MM.1S (cell line): ENCODE data around the gene ATP5ME.

Source experiments
- DNase-seq: peaks from one replicate; pipeline ENCODE4 v3.0.0-alpha.2; 2015
- H2AFZ ChIP-seq: fragments of 300-600 bp; sonication (generic); 2 replicates; pipeline ENCODE4 v1.6.0; 2016; ENCODE audit warnings: antibody characterized with exemption, low read length
- H3F3A ChIP-seq: fragments of 300-600 bp; sonication (generic); 2 replicates; pipeline ENCODE4 v1.6.1; 2016; ENCODE audit warnings: mild to moderate bottlenecking, antibody characterized with exemption, low read length, moderate library complexity, mixed read lengths; ENCODE audit not compliant: insufficient read depth
- H3K27ac ChIP-seq: fragments of 300-600 bp; sonication (generic); 2 replicates; pipeline ENCODE4 v1.5.1; 2016; ENCODE audit warnings: mild to moderate bottlenecking, low read length
- H3K27me3 ChIP-seq: fragments of 300-600 bp; sonication (generic); replicated peaks from 2 replicates; pipeline ENCODE4 v1.6.0; 2016; ENCODE audit warnings: low read length; ENCODE audit not compliant: insufficient read depth
- H3K36me3 ChIP-seq: fragments of 300-600 bp; sonication (generic); replicated peaks from 2 replicates; pipeline ENCODE4 v1.6.1; 2016; ENCODE audit warnings: mild to moderate bottlenecking, low read length, mixed read lengths; ENCODE audit not compliant: insufficient read depth
- H3K4me1 ChIP-seq: fragments of 300-600 bp; sonication (generic); 2 replicates; pipeline ENCODE4 v1.6.1; 2016; ENCODE audit warnings: low read length, mixed read lengths
- H3K4me2 ChIP-seq: fragments of 300-600 bp; sonication (generic); 2 replicates; pipeline ENCODE4 v1.6.0; 2016; ENCODE audit warnings: low read depth, low read length
- H3K4me3 ChIP-seq: fragments of 300-600 bp; sonication (generic); 2 replicates; pipeline ENCODE4 v1.5.1; 2016; ENCODE audit warnings: low read length, mixed read lengths
- H3K79me2 ChIP-seq: fragments of 300-600 bp; sonication (generic); 2 replicates; pipeline ENCODE4 v1.6.1; 2016; ENCODE audit warnings: mixed run types, low read length, mixed read lengths
- H3K9ac ChIP-seq: fragments of 300-600 bp; sonication (generic); 2 replicates; pipeline ENCODE4 v1.6.1; 2016; ENCODE audit warnings: low read length, mixed read lengths
- H3K9me2 ChIP-seq: fragments of 300-600 bp; sonication (generic); replicated peaks from 2 replicates; pipeline ENCODE4 v1.6.1; 2016; ENCODE audit warnings: mild to moderate bottlenecking, low read length, mixed read lengths; ENCODE audit not compliant: insufficient read depth
- H3K9me3 ChIP-seq: fragments of 300-600 bp; sonication (generic); replicated peaks from 2 replicates; pipeline ENCODE4 v1.6.1; 2016; ENCODE audit warnings: mild to moderate bottlenecking, low read length, mixed read lengths; ENCODE audit not compliant: insufficient read depth
- H4K20me1 ChIP-seq: fragments of 300-600 bp; sonication (generic); 2 replicates; pipeline ENCODE4 v1.6.1; 2016; ENCODE audit warnings: mild to moderate bottlenecking, low read length, moderate library complexity, mixed read lengths; ENCODE audit not compliant: insufficient read depth
- EZH2 ChIP-seq: fragments of 300-600 bp; sonication (generic); optimal IDR thresholded peaks from 2 replicates; pipeline ENCODE3; 2017; ENCODE audit warnings: low read depth, mild to moderate bottlenecking, antibody characterized with exemption, low read length, mixed read lengths
- EZH2phosphoT487 ChIP-seq: fragments of 300-600 bp; sonication (generic); IDR thresholded peaks from 2 replicates; pipeline ENCODE4 v1.6.1; 2018; ENCODE audit warnings: antibody characterized with exemption, low read length
- TF ChIP-seq, protein P1 (sequence below): fragments of 300-600 bp; sonication (generic); IDR thresholded peaks from 2 replicates; pipeline ENCODE4 v1.5.1; 2016; ENCODE audit warnings: antibody characterized with exemption, low read length, mixed read lengths

The ATP5ME gene

GRCh38 chr4:622996-623913, 50.8 kb downstream of the ATP5ME start:
- no peaks in the 10 kb centered on the region for H3K79me2 ChIP-seq
- H3K4me2 ChIP-seq = no peak overlapping the region
- no peak overlapping the region for H3K4me3 ChIP-seq

More at GRCh38 chr4:622996-623913, 50.8 kb downstream of the ATP5ME start:
- DNase-seq = no peak
- H3F3A ChIP-seq = no peaks in the 10 kb centered on the region
- H3K27ac ChIP-seq = no peak overlapping the region
- H2AFZ ChIP-seq = no peak overlapping the region
- no peaks in the 10 kb centered on the region for H3K27me3 ChIP-seq
- H3K36me3 ChIP-seq = no peaks in the 10 kb centered on the region
- H4K20me1 ChIP-seq = no peaks in the 10 kb centered on the region
- no peaks in the 10 kb centered on the region for H3K4me1 ChIP-seq
- no peak overlapping the region for H3K9ac ChIP-seq
- TF ChIP-seq EZH2phosphoT487 (no peak), EZH2 (no peak)
- TF ChIP-seq, protein P1, sequence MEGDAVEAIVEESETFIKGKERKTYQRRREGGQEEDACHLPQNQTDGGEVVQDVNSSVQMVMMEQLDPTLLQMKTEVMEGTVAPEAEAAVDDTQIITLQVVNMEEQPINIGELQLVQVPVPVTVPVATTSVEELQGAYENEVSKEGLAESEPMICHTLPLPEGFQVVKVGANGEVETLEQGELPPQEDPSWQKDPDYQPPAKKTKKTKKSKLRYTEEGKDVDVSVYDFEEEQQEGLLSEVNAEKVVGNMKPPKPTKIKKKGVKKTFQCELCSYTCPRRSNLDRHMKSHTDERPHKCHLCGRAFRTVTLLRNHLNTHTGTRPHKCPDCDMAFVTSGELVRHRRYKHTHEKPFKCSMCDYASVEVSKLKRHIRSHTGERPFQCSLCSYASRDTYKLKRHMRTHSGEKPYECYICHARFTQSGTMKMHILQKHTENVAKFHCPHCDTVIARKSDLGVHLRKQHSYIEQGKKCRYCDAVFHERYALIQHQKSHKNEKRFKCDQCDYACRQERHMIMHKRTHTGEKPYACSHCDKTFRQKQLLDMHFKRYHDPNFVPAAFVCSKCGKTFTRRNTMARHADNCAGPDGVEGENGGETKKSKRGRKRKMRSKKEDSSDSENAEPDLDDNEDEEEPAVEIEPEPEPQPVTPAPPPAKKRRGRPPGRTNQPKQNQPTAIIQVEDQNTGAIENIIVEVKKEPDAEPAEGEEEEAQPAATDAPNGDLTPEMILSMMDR = no peak
- no peaks in the 10 kb centered on the region for H3K9me2 ChIP-seq
- no peaks in the 10 kb centered on the region for H3K9me3 ChIP-seq
